Neural cell (in vitro differentiated cells): ENCODE measurements around the gene CELSR1.

Source experiments
- CTCF ChIP-seq: fragments of 450-650 bp; IDR thresholded peaks from 2 replicates; pipeline ENCODE4 v1.5.1; 2014; ENCODE audit warnings: antibody characterized with exemption, mild to moderate bottlenecking, moderate library complexity; ENCODE audit not compliant: poor library complexity, severe bottlenecking
- EZH2 ChIP-seq: fragments of 200-600, 300-800 bp; shearing (Covaris generic), sonication (generic); IDR thresholded peaks from 2 replicates; pipeline ENCODE4 v1.6.1; 2014; ENCODE audit warnings: antibody characterized with exemption, low read length, borderline replicate concordance, mild to moderate bottlenecking; ENCODE audit not compliant: insufficient read depth, poor library complexity, severe bottlenecking
- POLR2AphosphoS5 ChIP-seq: IDR thresholded peaks from 2 replicates; pipeline ENCODE4 v1.6.1; 2012
- RAD21 ChIP-seq: fragments of 450-650 bp; conservative IDR thresholded peaks from 2 replicates; pipeline ENCODE4 v1.6.1; 2014; ENCODE audit warnings: antibody characterized with exemption, mild to moderate bottlenecking, moderate library complexity
- TAF1 ChIP-seq: IDR thresholded peaks from 2 replicates; pipeline ENCODE4 v1.6.1; 2012; ENCODE audit warnings: low read depth

- TF ChIP-seq POLR2AphosphoS5 (no peak), EZH2 (no peak), CTCF (no peak), RAD21 (no peak), TAF1 (no peak)
These were observed 1.7 kb upstream of the CELSR1 start for GRCh38 chr22:46539169-46539568.
